ENCODE measurements around the gene KIF5B.
"Not testable (repeated sequence)": the region's sequence is repeated elsewhere in the genome, so short reads cannot be mapped to it uniquely, and the experiment has no call there.

KIF5B gene

DNA sequence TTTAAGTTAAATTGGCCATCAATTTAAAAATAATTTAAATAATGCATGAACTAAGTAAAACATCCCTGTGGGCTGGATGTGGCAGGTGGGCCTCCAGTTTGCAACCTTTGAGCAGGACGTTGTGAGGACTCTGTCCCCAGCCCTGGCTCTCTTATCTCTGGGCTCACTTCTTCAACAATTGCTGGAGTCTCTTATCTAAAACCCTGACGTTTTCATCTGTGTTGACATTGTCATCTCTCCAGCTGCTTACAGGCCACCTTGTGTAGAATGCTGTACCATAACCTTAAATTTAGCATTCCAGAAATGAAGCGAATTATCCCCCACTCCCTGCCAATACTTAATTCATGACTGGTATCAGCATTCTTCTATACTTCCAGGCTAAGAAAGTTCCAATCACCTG, 3.2 kb upstream of the KIF5B start:
- DNase-seq (ENCODE audit: low spot score): no peak

DNA sequence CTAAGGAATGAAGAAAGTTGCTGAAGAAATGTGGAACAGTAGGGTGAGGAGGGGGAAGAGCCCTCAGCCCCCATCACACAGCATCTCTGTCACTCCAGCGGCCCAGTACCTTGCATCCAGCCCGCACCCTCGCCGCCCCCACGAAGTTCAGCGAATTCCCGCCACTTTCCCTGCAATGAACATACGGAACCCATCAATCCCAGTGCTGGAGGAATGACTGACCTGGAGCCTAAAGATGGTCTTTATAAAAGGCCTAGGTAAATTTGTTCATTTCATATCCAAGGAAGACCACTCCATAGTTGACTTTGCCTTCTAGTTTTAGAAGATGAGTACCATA, 779 bp upstream of the KIF5B start:
- DNase-seq (ENCODE audit: low spot score): no peak

DNA sequence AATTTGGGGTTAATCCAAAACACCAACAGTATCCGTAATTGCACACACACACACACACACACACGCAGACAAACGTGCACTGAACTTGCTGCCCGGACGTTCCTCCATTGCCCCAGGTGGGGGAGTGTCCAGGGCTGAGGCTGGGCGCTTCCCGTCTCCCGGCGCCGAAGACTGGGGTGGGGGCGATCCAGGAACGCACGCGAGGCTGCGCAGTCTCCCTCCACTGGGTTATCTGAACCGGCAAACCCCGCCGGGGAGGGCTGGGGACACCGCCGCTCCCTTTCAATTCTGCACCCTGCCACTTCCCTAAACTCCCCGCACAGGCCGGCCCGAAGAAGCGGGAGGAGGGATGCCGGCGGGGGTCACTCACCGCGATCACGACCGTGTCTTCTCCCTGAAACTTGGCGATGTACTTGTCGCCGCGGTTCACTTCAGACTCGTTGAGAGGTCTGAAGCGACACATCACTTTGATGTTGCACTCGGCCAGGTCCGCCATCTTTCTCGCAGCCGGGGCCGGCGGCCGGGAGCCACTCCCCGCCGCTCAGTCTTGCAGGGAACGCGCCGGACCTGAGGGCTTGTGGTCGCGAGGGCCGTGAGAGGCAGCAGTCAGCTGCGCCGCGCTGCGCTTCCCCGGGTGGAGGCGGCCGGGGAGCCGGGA, 618 bp downstream of the KIF5B start:
- peak; percentile 49 for DNase-seq (ENCODE audit: low spot score)

DNA sequence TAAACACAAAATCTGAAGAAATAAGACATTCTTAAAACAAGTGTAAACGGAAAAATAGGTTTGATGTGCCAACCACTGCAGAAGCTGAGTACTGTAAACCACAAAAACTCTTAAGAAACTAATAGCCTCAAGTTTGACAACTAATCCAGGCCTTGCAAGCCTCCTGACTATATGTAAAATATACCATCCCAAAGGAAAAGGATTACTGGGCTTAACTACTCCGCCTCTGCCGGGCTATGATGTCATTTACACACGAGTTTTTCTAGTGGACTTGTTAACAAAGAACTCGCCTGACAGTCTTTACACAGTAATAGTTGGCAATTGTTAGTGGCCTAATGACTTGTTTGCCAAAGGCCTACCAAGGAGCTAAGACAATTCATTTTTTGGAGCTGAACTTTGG, 2.1 kb downstream of the KIF5B start:
- peak; percentile 24 for DNase-seq (ENCODE audit: low spot score)

DNA sequence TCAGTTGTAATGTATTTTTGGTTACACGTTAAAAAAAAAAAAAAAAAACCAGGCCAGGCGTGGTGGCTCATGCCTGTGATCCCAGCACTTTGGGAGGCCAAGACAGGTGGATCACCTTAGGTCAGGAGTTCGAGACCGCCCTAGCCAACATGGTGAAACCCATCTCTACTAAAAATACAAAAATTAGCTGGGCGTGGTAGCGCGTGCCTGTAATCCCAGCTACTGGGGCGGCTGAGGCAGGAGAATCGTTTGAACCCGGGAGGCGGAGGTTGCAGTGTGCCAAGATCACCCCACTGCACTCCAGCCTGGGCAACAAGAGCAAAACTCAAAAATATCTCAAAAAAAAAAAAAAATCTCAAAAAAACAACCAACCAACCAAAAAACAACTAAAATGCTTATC, 2.8 kb downstream of the KIF5B start:
- not testable (repeated sequence) for DNase-seq (ENCODE audit: low spot score)

DNA sequence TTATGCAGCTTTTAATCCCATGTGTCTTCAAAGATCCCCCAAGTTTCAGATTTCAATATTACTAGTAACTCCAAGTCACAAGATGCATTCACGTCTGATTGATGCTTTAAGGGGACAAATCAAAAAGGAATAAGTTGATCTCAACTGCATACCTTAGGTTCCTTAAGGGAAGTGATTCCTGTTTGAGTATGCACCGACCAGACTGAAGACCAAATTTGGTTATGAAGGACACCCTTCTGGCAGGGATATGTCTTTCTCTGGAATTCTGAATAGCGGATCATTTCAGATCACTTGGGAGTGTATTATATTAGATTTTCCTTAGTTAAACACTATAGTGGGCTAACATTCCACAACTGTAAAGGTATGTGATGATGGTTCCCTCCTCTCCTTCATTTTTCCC, 4.3 kb downstream of the KIF5B start:
- no peak for DNase-seq (ENCODE audit: low spot score)

DNA sequence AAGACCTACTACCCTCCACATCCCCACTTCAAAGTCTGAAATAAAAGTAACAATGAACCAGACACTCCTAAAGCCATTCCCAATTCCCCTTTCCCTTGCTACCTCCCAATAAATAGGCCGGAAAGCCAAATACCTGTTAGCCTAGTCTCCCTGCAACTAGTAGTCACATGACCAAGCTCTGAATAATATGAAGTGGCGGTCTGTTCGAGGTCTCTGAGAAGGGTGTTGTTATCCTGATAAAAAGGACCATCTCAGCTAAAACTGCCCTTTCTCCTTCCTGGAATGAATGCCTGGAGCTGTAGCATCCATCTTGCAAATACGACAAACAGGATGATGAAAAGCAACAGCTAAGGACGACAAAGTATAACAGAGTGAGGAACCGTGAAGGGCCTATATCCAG, 6.0 kb downstream of the KIF5B start:
- no peak for DNase-seq (ENCODE audit: low spot score)

DNA sequence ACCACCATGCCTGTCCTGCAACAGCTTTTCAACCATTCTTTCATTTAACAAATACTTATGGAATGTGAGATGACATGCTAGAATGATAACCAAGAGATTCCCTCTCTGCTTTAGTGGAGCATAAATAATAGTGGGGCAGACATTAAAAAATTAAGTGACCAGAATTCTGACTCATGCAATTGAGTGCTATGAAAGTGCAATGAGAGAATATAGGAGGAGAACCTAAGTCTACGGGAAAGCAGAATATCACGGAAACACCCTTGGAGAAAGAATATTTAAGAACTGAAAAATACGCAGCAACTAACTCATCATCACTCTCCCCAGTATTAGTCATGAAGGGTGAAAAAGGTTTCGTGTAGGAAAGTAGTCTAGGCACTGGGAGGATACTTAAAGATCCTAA, 7.1 kb downstream of the KIF5B start:
- no peak for DNase-seq (ENCODE audit: low spot score)

DNA sequence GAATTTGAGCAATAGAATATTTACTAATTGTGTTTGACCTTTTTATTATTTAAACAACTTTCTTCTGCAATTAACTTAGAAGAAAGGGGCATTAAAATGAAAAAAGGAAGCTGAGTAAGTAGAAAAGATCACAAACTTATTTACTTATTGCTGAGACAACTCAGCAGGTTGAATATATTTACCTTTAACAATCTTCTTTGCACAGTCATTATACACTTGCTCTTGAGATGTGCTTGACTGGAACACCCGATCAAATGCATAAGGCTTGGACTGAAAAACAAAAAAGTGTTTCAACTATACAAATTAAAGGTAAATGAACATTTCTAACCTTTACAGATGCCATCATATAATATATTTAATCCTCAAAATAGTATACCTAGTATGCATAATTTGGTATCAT, 7.9 kb downstream of the KIF5B start:
- DNase-seq (ENCODE audit: low spot score): no peak

DNA sequence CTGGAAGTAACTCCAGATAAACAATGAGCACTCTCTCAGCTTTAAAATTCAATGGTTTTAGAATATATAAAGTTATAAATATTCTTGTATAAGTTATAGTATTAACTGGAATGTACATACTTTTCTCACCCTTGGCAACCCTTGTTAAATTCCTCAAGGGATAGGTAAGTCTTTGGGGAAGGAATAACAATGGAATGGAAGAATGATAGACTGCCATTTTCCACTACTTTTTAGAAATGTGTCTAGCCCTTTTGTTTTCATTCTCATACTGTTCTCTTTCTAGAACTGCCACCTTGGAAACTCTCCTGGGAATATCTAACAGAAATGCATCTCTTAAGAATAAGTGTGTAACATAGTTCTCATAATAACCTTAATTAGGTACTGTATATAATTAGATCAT, 8.3 kb downstream of the KIF5B start:
- DNase-seq (ENCODE audit: low spot score): no peak

DNA sequence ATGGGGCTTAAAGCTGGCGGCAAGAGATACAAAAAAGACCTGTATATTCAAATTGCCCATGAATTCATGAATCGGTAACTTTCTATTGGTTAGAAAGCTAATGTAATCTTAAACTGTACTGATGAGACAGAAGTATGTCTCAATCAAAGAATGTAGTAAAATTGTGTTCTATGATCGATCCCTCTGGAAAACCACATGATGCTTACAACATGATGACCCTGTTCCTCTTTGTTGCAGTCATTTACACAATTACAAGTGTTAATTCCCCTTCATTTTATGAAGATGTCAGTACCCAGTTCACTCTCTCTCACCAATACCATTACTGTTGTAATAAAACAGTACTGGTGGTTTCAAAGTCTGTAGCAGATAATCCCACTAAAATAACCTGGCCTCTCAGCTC, 10.1 kb downstream of the KIF5B start:
- DNase-seq (ENCODE audit: low spot score): no peak

DNA sequence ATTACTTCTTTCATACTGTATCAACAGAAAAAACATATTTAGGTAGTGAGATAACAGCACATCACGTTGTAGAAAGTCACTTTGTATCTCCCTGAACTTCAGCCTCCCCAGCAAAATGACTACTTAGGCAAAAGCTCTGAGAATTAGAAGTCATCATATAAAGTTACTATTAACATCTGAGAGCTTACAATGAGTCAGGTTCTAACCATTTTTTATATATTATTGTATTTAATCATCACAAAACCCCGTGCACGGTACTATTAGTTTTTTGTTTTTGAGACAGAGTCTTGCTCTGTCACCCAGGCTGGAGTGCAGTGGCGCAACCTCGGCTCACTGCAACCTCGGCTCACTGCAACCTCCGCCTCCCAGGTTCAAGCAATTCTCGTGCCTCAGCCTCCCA, 13.5 kb downstream of the KIF5B start:
- DNase-seq (ENCODE audit: low spot score): not testable (repeated sequence)

DNA sequence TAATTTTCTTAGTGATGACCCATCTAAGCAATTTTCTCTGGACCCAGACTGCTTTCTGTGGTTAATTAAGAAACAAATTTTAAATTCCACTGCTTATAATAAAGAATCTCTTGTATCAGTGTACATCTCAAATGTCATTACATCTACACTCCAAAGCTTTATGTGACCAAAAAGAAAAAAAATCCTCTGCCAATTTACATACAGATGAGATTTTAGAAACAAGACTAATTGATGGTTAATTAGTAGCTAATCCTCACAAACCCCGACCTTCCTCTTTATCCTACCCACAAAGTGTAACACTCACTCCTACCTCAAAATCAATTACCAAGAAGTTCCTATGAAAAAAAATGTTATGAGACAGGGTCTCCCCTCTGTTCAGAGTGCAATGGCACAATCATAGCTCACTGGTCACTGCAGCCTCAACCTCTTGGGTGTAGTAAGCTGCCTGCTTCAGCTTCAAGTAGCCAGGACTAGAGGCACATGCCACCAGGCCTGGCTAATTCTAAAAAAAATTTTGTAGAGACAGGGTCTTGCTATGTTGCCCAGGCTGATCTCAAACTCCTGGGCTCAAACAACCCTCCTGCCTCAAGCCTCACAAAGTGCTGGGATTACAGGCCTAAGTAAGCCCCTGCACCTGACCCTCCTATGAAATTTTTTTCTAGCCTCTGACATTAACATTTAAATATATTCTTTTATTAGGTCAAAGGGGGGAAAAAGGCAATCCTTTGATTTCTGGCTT, 14.8 kb downstream of the KIF5B start:
- DNase-seq (ENCODE audit: low spot score): no peak

DNA sequence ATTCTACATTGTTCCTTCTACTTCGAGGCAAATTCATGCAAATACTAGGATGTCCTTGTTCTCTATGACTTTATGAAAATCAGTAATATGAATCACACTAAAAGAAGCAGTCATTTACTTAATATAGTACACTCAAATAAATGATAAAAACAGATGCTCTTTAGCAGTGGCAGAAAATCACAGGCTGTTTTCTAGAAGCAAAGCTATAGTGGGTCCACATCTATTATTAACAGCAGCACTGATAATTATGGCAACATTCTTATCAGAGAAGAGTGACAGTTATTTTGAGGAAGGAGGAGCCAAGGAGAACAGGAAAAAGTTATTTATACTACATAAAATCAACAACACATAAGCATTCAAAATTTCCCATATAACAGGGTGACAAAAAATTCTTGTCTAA, 16.5 kb downstream of the KIF5B start:
- no peak for DNase-seq (ENCODE audit: low spot score)

DNA sequence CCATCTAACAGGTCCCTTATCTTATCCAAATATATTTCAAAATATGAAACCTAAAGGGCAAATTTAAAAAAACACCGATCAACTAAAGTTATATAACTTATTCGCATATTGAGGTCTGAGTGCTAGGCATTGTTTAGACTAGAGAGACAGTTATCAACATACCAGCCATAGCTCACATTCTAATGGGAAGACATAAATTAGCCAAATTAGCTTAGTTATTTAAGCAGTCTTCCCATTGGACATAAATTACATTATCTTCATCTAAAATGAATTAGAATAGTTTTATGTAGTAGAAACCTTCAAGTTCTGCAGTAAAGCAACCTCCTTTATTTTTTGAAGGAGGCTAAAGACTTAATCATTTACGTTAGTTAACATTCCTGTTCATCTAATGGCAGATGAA, 17.4 kb downstream of the KIF5B start:
- no peak for DNase-seq (ENCODE audit: low spot score)

DNA sequence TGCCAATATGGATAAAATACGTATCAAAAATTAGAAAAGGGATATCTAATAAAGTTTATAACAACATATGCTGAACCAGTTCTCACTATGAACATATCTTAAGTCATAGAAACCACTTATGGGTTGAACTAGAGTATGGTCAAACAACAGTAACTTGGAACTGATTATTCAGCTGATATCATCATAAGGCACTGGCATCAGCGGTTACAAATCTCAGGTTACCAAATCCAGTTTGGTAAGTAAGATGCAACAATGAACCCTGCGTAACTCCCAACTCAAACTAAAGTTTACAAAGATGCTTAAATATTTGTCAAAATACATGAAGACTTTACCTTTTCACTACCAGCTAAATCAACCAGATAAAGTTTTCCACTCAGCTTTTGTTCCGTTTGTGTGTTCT, 19.3 kb downstream of the KIF5B start:
- no peak for DNase-seq (ENCODE audit: low spot score)

DNA sequence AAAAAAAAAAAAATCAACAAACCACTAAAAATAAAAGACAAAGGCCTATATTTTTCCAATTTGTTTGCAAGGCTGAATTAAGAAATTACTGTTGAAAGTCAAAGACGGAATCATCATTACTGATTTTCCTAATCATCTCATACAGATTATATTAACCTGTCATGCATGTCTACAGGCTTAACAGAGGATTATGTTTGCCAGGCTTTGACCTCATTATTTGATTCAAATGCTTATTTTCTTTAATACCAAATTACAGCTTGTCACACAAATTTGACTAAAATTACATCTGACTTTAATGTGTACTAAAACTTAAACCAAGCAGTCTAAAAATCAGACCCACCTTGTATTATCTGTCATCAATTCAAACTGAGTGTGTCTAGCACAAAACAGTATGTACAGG, 21.2 kb downstream of the KIF5B start:
- DNase-seq (ENCODE audit: low spot score): no peak

DNA sequence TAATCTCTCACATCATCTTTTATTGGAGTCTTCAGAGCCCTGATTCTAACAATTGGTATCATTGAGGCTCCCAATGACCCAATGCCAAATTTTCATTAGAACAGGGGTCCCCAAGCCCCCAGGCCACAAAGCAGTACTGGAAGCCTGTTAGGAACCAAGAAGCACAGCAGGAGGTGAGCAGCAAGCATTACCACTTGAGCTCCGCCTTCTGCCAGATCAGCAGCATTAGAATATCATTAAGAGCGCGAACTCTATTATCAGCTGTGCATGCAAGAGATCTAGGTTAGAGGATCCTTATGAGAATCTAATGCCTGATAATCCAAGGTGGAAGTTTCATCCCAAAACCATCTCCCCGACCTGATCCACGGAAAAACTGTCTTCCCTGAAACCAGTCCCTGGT, 23.1 kb downstream of the KIF5B start:
- no peak for DNase-seq (ENCODE audit: low spot score)

DNA sequence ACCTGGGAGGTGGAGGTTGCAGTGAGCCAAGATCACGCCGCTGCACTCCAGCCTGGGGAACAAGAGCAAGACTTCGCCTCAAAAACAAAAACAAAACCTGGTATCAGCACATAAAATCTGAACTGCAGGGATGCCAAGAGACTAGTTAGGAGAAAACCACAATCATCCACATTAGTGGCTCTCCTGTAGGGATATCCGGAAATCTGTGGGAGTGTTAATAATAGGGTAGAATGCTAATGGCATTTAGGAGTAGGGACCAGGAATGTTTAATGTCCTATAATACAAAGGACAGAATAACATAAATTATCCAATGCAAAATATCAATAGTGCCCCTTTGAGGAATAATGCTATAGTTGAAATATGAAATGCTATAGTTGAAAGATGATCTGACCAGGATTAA, 24.3 kb downstream of the KIF5B start:
- no peak for DNase-seq (ENCODE audit: low spot score)

DNA sequence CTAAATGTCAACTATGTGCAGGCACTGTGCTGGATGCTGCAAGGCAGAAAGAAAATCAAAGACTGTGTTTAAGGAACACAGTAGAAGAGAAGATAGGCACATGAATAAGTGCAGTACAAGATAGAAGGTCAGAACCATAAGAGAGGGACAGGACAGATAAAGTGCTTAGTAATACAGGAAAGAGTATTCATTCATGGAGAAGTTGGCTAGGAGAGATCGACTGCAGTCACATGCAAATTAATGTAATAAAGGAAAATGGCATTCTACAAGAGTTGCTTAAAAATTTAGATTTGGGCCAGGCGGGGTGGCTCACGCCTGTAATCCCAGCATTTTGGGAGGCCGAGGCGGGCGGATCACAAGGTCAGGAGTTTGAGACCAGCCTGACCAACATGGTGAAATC, 24.8 kb downstream of the KIF5B start:
- no peak for DNase-seq (ENCODE audit: low spot score)

DNA sequence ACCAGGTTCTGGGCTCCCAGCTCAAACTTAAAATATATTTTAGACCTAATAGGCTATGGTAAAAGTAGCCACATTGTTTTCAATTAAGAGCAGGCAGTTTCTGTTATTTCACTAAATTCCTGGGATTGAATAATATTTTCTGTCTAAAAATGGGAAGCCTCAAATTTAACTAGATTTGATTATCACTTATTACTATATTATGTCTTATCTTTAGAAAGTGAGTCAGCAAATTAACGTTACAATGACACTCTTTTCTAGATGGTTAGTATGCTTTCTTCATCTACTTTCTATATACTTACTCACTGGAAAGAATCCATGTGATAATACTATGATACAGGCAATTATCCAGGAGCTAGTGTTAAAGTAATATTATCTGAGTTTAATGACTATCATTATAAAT, 27.5 kb downstream of the KIF5B start:
- no peak for DNase-seq (ENCODE audit: low spot score)

DNA sequence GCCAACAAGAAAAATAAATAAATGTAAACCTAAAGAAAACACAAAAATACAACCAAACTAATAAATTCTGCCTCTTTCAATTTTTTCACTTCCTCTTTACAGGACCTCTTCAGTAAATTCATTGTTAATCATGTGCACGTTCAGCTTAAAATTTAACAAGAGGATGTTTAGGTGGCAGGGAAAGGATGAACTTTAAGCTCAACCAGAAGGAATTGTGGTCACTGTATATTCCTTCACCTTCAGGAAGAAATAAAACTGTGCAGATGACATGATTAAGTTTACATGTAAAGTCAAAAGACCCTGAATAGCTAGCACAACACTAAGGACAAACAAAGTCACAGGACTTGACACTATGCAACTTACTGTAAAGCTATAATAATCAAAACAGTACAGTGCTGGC, 33.0 kb downstream of the KIF5B start:
- no peak for DNase-seq (ENCODE audit: low spot score)

DNA sequence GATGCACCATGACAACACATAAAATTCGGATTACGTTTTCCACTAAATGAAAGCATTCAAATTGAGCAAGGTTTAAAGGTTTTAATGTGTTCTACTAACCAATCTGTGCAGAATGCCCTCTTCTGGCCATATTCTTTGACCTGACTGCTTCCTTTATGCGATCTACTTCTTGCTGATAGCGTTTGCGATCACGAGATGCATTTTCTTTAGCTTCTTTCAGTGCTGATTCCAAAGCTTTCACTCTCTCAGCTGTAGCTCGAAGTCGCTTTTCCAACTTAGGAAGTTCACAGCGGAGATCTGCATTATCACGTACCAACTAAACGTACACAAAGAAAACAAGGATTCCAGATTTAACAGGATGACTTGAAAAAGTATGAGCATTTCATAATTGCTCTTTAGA, 39.2 kb downstream of the KIF5B start:
- DNase-seq (ENCODE audit: low spot score): no peak

DNA sequence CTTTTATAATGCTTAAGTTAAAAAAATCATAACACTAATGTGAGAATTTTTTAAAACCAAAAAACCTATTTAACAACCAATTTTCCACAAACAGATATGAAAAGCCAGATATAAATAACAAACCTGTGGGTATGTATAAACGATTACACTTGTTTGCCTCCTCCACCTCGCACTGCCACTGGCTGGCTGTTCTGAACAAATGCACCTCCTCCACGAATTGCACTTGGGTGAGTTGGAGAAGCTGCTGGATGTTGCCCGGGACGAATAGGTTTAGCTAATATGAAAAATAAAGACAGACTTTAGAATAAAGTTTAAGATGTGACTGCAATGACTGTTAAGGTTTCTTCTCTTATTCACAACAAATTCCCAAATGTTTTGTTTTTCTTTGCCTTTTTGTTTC, 40.8 kb downstream of the KIF5B start:
- DNase-seq (ENCODE audit: low spot score): no peak
